ENCODE results near the gene PLB1. TPM values are rescaled to one million over a fixed set of nuclear protein-coding genes. Genes with fewer than 3 reads are reported as not detected.

The PLB1 gene
- total RNA-seq, 4 donors from 2014 or later = 6.3 to 15.4 (median 10.9) TPM

DNA sequence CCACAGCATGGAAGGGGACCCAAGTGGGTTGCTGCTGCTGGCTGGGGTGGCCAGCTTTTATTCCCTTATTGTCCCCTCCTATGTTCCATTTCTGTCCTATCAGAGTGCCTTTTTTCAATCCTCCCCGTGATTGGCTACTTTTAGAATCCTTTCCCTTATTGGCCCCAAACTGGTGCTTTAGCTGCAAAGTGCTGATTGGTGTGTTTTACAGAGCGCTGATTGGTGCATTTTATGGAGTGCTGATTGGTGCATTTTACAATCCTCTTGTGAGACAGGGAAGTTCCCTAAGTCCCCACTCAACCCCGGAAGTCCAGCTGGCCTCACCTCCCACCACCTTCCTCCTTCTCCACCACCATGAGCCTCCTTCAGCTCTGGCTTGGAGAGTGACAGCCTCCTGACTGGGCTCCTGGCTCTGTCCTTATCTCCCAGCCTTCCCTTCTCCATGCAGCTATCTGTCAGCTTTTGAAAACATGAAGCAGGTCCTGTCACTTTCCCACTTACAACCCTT lies 20.7 kb upstream of the PLB1 start:
- TF ChIP-seq, protein P1, sequence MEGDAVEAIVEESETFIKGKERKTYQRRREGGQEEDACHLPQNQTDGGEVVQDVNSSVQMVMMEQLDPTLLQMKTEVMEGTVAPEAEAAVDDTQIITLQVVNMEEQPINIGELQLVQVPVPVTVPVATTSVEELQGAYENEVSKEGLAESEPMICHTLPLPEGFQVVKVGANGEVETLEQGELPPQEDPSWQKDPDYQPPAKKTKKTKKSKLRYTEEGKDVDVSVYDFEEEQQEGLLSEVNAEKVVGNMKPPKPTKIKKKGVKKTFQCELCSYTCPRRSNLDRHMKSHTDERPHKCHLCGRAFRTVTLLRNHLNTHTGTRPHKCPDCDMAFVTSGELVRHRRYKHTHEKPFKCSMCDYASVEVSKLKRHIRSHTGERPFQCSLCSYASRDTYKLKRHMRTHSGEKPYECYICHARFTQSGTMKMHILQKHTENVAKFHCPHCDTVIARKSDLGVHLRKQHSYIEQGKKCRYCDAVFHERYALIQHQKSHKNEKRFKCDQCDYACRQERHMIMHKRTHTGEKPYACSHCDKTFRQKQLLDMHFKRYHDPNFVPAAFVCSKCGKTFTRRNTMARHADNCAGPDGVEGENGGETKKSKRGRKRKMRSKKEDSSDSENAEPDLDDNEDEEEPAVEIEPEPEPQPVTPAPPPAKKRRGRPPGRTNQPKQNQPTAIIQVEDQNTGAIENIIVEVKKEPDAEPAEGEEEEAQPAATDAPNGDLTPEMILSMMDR (IDR thresholded peaks at IDR 0.05) = no peak
- DNase-seq (ENCODE audit: low spot score) (no peak), ATAC-seq (ENCODE audit: low FRiP score) (no peak)

DNA sequence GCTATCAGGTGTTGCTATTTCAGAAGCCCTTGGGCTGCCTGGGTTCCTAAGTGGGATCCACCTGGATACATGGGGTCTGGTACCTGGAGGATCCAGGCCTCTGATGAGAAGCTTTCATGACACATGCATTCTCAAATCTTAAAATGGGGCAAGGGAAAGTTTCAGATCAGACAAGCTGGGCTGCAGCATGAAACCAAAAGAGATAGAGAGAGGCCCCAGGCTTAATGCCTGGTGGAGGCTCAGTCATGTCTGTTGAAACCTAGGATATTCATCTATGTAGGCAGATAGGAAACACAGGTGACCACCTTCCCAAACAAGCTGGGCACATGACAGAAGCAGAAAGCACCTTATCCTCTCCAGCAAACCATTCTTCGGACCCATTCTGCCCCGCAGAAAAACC lies 18.8 kb upstream of the PLB1 start:
- DNase-seq (ENCODE audit: low spot score) (no peak), ATAC-seq (ENCODE audit: low FRiP score) (no peak)
- TF ChIP-seq, protein P1 (IDR thresholded peaks at IDR 0.05) = no peak

DNA sequence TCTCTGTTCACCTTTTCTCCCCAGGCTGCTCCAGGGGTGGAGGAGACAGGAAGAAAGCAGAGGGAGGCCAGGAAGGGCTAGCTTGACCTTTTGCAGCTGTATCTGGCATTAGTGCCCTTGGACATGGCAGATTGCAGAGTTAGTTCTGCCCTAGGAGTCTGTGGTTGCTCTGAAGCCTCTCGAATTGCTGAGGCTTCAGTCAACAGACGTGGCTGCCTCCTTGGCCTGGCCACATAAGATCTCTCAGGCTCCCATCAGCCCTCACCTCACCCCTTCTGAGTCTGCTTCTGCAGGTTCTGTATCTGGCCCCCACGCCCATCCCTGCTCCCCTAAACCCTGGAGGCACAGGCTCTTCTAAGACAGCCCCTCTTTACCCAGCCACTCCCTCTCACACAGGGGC lies 18.2 kb upstream of the PLB1 start:
- DNase-seq (ENCODE audit: low spot score) (no peak), ATAC-seq (ENCODE audit: low FRiP score) (no peak)
- TF ChIP-seq, protein P1 (IDR thresholded peaks at IDR 0.05) = no peak

DNA sequence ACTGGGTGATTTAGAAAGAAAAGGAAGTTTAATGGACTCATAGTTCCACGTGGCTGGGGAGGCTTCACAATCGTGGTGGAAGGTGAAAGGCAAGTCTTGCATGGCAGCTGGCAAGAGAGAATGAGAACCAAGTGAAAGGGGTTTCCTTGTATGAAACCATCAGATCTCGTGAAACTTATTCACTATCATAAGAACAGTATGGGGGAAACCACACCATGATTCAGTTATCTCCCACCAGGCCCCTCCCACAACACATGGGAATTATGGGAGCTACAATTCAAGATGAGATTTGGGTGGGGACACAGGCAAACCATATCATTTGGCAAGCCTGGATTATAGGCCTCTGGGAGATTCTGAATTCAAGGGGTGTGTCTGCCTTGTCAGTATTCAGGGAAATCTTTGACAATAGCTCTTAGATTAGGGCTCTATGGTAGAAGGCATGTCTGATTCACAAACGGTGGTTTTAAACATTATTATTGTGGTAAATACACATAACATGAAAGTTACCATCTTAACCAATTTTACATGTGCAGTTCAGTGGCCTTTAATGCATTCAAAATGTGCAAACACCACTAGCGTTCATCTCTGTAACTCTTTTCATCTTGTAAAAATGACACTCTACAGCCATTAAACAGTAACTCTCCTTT lies 15.3 kb upstream of the PLB1 start:
- DNase-seq (ENCODE audit: low spot score) (no peak), ATAC-seq (ENCODE audit: low FRiP score) (no peak)
- TF ChIP-seq, protein P1 (IDR thresholded peaks at IDR 0.05) = no peak

DNA sequence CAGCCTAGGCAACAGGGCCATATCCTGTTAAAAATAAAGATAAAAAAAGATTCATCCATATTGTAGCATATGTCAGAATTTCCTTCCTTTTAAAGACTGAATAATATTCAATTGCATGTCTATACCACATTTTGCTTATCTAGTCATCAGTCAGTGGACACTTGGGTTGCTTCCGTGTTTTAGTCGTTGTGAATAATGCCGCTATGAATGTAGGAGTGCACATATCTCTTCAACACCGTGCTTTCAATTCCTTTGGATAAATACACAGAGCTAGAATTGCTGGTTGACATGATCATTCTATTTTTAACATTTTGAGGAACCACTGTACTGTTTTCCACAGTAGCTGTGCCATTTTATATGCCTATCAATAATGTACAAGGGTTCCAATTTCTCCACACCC lies 14.0 kb upstream of the PLB1 start:
- no peak for DNase-seq (ENCODE audit: low spot score)
- ATAC-seq (ENCODE audit: low FRiP score) = no peak
- TF ChIP-seq, protein P1 (IDR thresholded peaks at IDR 0.05) = no peak

DNA sequence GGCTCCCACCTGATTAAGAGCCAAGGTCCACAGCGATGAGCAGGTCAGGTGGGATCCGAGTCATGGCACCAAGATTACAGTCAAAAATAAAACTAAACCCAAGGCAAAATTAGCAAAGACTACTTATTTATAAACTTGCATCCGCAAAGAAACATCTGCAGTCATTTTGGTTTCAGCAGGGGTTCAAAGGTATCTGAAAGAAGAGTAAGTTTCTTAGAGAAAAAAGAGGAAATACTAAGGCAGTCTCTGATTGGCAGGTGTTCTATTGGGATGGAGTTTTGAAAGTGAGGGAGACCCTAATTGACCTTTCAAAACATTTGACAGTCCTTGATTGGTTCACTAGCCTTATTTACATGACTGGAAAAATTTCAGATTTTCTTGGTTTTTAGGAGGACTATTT lies 11.0 kb upstream of the PLB1 start:
- ATAC-seq (ENCODE audit: low FRiP score) = no peak
- DNase-seq (ENCODE audit: low spot score) = no peak
- TF ChIP-seq, protein P1 (IDR thresholded peaks at IDR 0.05) = no peak

DNA sequence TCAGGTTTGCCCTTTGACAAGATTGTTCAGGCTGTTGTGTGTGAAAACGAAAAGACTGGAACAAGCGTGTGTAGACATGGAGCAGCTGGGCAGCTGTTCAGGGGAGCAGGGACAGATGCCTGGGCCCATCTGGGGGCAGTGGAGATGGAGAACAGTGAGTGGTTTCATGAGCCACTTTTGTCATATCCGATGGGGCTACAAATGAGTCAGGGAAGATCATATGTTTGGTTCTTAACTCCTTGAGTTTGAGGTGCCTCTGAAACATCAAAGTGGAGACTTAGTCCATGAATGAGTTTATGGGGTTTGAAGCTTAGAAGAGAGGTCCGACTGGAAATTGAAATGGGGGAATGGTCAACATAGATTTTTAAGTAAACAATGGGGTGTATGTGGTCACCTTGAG lies 9.3 kb upstream of the PLB1 start:
- TF ChIP-seq, protein P1 (IDR thresholded peaks at IDR 0.05) = no peak
- DNase-seq (ENCODE audit: low spot score) (no peak), ATAC-seq (ENCODE audit: low FRiP score) (no peak)

All from omental fat pad (tissue), 4 donors.